8988T (cell line): Measurements from ENCODE around the gene ZNF189.

Experiments used
- DNase-seq: peaks from one replicate; pipeline ENCODE4 v3.0.0; 2011

ZNF189 gene

DNA sequence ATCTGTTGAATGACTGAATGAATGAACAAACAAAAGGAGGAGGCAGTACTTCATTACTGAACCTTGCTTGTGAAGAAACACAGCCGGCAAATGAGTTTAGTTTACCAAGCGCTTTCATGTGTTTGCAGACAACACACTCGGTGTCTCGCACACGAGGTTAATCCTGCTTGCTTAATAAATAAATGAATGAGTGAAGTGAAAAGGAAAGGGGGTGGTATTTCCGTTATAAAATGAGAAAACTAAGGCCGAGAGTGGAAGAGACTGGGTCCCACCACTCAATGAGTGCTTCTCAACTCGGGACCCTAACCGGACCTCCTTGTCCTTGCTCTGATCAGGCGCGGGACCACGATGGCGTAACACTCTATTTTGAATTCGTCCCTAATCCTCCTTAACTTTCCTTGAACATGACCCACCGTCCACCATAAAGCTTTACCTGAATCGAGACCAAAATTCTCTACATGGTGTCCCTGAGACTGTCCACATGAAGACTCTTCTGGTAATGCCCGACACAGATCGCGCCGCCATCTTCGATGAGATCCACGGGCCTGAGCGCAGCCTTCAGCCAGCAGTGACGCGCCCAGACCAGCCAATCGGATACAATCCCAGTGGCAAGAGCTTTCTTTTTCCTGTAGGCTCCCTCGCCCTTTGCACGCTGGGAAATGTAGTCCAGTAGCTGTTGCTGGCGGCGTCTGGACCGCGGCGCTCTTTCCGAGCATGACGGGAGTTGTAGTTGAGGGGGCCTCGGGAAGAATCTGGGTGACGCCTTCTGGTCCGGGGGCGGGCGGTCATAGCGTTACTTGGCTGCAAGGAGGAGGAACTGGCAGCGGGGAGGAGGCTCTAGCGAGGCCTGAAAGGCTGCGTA lies at the start of gene ZNF189, which contains the start of gene MRPL50:
Gene ZNF189 (plus strand): TSS at position 784 of the 862 bp plus-strand sequence. CDS start 306 bp downstream, outside the sequence.
Gene MRPL50 (minus strand): TSS at position 551 of the 862 bp plus-strand sequence. CDS start 26 bp downstream, at position 525.
- peak; percentile 49 for DNase-seq

DNA sequence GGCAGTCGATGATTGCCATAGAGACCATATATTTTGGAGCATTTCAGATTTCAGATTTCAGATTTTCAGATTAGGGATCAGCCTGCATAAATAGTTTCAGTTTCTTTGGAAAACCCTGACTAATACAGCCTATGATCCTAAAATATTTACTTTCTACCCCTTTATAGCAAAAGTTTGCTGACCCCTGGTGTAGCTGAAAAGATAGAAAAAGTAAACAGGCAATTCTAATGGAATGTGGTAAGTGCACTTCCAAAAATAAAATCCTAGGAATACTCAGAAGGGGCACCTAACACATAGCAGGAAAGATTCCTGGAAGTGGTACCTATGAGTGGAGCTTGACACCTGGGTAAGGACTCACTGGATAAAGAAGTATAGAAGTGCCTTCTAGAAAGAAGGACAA lies 48.4 kb upstream of the ZNF189 start:
- DNase-seq, result no peak

DNA sequence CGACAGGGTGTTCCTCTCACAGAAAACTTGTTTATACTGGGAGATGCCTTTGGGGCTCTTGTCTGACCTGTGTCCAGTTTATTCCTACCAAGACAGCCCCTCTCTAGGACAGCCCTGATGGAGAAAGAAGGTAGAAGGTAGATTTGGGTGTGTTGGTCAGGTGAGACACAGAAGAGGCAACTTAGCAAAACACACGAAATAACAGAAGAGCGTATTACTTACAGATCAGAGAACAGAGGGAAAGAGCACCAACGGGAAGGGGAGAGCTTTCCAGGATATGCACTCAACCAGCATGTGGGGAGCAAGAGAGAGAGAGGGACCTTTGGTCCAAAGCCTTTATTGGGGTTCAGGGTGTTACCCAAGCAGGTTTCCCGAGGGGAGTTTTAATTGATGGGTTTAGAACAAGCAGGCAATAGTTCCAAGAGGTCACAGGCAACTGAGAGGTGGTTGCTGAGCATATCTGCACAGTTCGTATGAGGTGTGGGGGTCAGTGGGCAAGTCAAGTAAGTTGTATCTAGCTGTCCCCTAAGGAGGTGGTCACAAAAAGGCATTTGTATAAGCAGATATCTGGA lies 45.7 kb upstream of the ZNF189 start:
- no peak for DNase-seq

DNA sequence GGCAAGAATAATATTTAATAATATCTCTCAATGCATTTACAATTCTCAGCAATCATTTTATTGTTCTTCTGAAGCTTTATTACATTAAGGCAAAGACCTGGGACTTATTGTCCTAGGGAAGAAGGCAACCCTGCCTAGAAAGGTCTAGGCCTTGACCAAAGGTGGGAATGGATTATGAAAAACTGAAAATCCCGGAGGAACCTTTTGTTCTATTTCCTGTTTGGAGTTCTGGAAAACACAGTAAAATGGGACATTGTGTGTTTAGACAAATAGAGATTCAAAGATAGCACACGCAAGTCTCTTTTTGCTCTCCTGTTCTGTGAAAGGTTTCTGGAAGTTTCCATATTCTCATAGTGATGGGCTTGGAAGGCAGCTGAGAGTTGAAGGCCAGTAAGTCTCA lies 45.0 kb upstream of the ZNF189 start:
- no peak for DNase-seq

DNA sequence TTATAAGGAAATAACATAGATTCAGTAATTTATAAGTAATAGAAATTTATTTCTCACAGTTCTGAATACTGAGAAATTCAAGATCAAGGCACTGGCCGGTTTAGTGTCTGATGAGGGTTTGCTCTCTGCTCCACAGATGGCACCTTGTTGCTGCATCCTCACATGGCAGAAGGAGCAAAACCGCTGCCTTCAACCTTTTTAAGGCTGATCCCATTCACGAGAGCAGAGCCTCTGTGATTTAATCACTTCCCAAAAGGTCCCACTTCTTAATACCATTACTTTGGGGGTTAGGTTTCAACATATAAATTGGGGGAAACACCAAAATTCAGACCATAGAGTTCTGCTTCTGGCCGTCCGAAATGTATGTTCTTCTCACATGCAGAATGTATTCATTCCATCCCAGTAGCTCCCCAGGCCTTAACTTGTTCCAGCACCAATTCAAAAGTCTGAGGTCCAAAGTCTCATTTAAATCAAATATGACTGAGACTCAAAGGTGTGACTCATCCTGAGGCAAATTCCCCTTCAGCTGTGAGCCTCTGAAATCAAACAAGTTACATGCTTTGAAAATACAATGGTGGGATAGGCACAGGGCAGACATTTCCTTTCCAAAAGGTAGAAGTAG lies 44.4 kb upstream of the ZNF189 start:
- no peak for DNase-seq

DNA sequence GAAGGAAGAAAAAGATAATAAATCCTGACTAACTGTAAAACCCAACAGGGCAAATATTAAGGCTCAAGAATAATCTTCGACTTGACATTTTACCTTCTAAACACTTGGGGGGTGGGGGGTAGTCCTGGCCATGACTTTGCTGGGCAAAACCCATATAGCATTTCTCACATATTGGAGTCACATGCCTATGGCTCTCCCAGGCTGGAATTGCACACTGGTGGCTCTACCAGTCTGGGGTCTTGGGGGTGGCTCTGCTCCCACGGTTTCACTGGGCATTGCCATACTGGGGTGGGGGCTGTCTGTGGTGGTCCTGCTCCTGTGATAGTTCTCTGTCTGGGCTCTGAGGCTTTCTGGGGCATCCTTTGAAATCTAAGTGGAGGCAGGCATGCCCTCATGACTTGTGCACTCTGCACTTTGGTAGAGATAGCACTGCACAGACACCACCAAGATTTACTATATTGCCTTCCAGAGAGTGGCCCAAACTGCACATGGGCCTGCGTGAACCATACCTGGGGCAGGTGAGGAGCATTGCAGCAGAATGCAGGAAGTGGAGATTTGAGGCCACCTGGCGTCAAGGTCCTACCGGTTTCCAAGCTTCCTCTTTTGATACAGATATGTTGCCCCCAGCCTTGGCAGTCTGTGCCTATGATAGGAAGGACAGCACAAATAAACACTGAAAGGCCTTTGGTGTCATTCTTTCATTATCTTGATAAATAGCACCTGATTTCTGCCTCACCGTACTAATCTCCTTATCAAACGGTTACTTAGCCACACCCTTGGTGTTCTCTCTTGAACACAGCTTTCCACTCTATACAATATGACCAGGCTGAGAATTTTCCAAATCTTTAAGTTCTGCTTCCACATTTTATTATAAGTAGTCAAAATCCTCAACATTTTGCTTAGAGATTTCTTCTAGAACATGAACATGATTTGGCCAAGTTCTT lies 43.6 kb upstream of the ZNF189 start:
- DNase-seq, result no peak

DNA sequence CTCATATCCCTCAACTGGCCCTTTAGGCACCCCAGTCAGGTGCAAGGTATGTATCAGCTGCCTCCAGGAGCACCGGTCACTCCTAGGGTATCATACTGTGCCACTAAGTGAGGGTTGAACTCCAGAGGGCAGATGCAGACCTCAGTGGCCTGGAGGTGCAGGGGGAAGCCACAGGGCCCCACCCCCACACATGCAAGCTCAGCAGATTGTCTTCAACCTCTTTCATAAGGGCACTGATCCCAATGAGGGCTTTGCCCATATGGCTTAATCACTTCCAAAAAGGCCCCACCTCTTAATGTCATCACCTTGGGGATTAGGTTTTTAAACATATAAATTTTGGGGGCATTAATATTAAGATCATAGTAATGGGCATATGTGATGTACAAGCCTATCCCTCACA lies 42.0 kb upstream of the ZNF189 start:
- DNase-seq, result no peak

DNA sequence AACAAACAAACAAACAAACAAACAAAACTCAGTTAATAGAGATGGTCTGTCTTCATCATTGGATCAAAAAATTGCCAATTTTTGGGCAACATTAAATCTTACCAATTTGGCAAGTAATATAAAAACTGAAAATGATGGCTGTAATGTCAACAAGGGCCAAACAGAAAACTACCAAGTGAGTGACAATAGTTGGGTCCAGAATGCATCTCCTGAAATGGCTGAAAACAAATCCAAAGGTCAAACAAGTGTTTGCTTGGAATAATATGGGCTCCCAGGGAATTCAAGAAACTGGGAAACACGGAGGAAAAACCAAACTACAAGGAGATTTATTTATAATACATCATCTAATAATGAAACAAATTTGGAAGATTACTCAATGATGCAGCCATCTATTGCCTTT lies 39.0 kb upstream of the ZNF189 start:
- DNase-seq, result no peak

DNA sequence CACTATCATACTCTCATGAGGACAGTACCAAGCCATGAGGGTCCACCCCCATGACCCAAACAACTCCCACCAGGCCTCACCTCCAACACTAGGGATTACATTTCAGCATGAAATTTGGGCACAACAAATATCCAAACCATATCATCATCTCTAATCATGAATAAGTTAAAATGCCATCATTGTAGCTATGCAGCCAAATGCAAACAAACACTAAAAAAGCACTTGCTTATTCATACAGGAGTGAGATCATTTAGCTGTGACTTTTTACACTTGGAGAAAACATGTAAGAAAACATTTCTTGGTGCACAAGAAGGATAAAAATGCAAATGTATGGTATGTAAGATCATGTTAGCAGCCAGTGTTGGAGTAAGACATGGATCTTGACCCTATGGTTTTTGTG lies 38.0 kb upstream of the ZNF189 start:
- no peak for DNase-seq

DNA sequence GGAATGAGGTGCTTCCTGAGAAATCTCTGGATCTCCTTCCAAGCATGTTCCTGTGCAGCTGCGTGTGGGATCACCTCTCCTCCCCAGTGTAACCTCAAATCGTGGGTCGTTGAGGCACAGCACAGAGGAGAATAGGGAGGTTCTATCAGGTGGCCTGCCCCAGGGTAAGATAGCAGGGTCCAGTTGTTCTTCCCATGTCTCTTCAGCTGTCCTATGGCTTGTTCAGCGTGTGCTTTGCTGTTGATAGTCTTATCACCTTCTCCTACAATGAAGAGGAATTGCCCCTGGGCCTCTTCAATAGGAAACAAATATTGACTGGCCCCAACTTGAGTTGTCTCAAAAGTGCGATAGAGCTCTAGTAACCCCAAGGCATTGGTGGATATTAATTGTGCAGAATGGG lies 36.2 kb upstream of the ZNF189 start:
- no peak for DNase-seq

DNA sequence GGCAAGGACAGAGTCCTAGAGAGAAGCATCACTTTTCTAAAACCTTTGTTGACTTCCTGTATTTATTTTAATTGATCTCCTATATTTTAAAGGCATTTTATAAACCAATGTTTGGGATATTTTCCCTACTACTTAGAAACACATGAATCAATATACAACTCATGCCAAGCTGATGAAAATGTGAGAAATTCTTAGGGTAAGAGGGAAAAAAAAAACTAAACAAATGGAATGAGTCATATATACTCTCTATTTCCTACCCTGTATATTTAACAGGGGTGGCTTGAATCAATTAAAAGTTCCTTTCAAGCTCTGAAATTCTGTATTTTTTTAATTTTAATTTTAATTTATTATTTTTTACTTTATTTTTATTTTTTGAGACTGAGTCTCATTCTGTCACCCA lies 33.5 kb upstream of the ZNF189 start:
- DNase-seq, result no peak

DNA sequence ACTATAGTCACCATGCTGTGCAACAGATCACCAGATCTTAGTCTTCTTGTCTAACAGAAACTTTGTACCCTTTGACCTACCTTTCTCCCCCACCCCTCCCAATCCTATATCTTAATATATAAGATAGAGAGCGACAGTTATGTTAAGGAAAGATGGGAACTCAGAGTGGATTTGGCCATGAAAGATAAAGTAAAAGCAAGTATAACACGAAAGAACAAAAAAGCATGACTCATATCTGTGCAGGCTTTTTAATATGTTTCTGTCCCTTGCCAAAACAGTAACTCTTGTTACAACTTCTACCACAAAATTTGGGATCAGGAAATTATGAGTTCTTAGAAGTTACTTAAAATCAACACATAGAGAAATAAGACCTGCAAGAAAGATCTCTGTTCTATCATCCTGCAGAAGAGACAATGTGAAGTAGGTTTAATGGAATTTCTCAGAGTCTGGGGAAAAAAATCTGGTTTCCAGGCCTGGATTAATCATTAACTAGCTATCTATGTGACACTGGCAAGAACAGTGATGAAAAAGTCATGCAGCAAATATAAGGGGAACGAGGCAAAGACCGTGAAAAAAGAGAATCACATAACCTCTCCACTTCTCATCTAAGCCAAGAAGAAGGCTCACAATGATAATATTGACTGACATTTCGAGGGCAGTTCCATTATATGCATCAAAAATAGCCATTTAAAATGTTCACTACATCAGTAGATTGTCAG lies 32.5 kb upstream of the ZNF189 start:
- no peak for DNase-seq

DNA sequence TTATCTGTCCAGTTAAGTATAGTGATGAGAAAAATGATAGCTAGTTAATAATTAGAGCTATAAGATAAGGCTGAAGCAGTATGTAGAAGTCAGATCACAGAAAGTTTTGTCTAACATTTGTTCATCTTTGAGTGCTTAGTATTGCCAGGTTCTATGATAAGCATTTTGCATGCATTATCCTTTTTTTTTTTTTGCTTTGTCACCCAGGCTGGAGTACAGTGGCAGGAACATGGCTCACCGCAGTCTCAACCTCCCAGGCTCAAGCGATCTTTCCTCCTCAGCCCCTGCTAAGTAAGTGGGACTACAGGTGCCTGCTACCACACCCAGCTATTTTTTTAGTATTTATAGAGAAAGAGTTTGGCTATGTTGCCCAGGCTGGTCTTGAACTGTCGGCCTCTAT lies 31.3 kb upstream of the ZNF189 start:
- no peak for DNase-seq

DNA sequence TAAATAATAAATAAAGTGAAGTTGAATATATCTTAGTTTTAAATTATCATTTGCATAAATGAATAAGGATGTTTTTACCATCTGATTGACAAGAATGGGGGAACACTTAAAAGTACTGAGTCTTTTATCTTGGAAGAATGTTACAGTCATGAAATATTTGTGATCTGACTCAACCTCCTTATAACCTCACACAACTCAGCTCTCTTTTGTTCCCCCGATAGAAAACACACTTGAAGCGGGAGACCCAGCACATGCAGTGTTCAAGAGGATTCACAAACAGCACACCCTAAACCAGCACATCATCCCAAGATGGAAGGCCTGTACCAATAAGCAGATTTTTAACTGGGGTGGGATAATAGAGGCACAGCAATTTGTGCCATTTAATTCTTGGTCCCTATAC lies 29.4 kb upstream of the ZNF189 start:
- no peak for DNase-seq

DNA sequence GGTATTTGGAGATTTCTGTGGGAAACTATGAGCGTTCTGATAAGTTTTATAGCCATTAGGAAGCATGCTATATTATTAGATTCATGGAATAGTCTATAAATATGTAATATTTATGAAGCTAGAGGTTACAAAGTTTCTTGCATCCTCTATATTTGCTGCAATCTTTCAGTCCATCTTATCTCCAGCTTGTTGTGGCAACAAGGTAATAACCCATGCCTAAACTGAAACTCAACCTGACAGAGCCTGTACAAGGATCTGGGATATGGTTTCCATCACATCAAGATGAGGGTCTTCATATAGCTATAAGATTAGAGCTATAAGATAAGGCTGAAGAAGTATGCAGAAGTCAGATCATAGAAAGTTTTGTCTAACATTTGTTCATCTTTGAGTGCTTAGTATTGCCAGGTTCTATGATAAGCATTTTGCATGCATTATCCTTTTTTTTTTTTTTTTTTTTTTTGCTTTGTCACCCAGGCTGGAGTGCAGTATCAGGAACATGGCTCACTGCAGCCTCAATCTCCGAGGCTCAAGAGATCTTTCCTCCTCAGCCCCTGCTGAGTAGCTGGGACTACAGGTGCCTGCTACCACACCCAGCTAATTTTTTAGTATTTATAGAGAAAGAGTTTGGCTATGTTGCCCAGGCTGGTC lies 28.6 kb upstream of the ZNF189 start:
- DNase-seq, result no peak

DNA sequence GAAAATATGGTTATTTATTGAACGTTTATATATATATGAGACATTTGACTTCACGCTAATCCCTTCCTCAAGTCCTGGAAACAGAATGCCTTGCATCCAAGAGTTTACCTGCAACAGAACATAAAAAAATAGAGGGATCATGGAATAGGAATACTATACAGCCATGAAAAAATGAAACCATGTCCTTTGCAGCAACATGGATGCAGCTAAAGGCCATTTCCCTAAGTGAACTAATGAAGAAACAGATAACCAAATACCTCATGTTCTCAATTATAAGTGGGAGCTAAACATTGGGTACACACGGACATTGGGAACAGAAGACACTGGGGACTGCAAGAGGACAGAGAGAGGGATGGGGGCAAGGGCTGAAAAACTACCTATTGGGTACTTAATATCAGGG lies 26.8 kb upstream of the ZNF189 start:
- DNase-seq, result no peak

DNA sequence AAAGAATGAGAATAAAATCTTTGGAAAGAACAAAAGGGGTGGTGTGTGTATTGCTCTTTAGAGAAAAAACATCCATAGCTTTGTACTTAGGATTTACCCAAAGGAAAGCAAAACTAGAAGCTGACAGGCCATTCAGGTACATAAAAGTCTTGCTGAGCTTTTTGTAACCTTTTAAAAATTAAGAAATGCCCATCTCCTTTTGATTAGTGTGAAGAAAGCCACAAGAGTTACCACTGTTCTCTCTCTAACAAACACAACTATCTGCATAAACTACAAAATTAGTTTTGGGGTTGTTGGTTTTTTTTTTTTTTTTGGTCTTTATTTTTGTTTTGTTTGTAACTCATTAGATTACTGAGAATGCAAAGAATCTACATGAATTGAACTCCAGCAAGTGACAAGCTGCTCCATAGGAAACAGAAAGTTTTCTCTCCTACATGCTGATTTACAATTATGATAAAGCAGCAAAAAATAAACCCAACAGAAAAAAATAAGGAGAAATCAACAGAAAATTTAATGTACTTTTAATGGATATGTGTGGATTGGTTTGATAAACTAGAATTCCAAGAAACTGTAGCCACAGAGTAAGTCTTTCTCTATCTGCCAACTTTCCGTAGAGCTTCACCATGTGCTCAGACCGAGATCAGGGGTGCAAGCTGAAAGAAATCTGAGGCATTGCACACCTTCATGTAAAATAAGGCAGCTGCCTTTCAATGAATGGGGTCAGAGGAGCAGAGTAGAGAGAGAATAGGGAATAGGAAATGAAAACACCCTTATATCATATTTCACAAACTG lies 26.1 kb upstream of the ZNF189 start:
- DNase-seq, result no peak

DNA sequence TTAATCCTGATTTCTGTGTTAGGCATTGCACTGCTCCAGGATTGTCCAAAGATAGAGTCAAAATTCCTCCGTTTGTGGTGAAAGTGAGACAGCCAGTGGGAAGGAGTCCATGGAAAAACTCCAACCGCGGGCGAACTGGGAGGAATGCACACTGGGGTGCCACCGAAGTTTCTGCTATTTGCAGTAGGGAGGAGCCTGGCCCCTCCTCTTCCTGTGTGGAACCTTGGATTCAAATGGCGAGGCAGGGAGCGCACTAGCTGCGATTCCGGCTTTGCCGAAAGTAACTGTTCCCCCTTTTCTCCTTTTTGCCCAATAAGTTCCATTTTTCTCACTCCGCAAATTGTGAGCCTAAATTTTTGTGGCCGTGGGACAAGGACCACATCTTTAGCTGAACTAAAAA lies 23.1 kb upstream of the ZNF189 start:
- DNase-seq, result no peak

DNA sequence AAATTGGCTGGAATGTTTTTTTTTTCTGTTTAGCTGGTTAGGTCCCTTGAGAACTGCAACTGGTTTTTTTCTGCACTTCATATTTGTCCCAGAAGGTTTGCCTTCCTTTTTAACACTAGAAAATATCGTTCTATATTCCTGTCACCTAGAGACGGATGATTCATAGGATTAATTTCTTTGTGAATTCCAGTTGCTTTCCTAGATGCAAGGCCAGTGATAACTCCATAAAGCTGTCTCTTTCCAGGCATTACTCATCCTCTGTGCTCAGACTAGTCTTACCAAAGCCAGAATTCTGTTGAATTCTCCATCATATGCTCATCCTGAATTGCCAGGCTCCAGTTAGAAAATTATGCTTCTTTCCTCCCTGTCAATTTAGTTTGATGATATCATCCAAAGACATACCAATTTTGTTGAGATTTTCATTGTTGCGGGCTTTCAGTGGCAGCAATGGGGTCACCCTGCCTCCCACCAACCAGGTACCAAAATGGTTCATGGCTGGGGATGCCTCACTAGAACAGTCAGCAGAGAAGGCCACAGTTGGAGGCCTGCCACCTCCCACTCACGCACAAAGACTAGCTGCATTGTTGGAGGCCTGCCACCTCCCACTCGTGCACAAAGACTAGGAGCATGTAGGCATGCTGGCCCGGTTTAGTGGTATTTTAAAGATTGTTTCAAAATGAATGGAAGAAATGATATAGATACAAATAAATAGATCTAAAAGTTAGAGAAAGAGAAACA lies 22.4 kb upstream of the ZNF189 start:
- no peak for DNase-seq

DNA sequence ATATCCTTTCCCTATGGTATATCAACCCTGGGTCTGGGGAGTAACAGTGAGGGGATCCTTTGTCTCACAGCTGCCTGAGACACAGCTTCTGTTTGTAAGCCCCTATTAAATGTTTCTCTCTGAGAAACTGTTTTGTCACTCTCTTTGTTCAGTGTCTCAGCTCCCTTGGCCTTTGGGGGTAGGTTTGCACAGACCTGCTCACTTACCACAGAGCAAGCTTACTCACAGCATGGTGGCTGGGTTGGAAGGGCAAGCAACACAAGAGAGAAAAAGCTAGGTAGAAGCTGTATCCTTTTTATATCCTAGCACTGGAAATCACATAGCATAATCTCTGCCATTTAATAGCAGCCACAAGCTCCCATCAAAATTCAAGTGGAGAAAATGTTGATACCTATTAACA lies 18.4 kb upstream of the ZNF189 start:
- DNase-seq, result no peak
